Epidermal melanocyte (primary cell): ENCODE results near the gene LDLRAD4.
"Not testable (repeated sequence)": the region's sequence is repeated elsewhere in the genome, so short reads cannot be mapped to it uniquely, and the experiment has no call there.

ENCODE experiments used
- DNase-seq: peaks from one replicate; pipeline ENCODE4 v3.0.0; 2011; ENCODE audit warnings: low spot score; ENCODE audit not compliant: insufficient read length

Gene LDLRAD4

GRCh38 chr18:13584825-13585224, 366.3 kb downstream of the LDLRAD4 start:
- DNase-seq: no peak

GRCh38 chr18:13585379-13586153, 367.0 kb downstream of the LDLRAD4 start:
- no peak for DNase-seq

GRCh38 chr18:13587001-13587400, 368.4 kb downstream of the LDLRAD4 start:
- DNase-seq: no peak

GRCh38 chr18:13587477-13587876, 368.9 kb downstream of the LDLRAD4 start:
- DNase-seq: no peak

DNA sequence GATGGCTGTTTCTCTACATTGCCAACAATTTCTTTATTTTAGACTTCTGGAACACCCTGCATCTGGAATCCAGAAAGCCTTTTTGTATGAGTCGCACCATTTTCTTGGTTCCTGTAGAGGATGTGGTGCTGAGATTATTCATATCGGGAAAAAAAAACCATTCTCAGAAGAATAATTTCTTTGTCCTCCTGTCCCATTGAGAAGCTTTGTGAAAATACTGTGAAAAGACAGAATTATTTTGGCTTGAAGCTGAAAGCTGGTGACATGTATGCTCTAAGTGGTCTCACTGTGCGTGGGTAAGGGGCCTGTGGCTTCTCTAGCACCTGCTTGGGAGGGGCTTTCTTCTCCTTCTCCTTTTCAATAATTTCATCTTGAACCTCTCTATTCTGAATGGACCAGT, 369.4 kb downstream of the LDLRAD4 start:
- DNase-seq: no peak

GRCh38 chr18:13589316-13589715, 370.8 kb downstream of the LDLRAD4 start:
- DNase-seq: no peak

GRCh38 chr18:13589943-13590342, 371.4 kb downstream of the LDLRAD4 start:
- no peak for DNase-seq

GRCh38 chr18:13592246-13592645, 373.7 kb downstream of the LDLRAD4 start:
- DNase-seq: no peak

GRCh38 chr18:13594551-13594950, 376.0 kb downstream of the LDLRAD4 start:
- no peak for DNase-seq

GRCh38 chr18:13597068-13597467, 378.5 kb downstream of the LDLRAD4 start:
- no peak for DNase-seq

DNA sequence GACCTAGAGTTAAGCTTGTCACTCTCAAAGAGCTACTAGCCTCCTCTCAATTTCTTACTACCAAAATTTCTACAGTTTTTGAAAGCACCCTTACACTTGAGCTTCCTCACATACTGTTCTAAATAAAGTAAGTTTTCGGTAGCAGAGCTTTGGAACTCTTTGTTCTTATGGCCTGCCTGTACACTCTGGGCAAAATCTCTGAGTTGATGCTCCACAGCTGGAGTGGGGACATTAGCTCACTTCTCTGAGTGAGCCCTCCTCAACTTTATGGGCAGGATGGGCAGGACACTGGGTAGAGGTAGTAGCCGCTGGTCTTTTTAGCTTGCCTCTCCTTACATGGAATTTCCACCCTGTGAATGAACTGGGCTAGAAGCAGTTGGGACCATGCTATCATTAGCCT, 380.0 kb downstream of the LDLRAD4 start:
- no peak for DNase-seq

- no peak for DNase-seq
Observed at GRCh38 chr18:13599031-13599430, 380.5 kb downstream of the LDLRAD4 start.

DNA sequence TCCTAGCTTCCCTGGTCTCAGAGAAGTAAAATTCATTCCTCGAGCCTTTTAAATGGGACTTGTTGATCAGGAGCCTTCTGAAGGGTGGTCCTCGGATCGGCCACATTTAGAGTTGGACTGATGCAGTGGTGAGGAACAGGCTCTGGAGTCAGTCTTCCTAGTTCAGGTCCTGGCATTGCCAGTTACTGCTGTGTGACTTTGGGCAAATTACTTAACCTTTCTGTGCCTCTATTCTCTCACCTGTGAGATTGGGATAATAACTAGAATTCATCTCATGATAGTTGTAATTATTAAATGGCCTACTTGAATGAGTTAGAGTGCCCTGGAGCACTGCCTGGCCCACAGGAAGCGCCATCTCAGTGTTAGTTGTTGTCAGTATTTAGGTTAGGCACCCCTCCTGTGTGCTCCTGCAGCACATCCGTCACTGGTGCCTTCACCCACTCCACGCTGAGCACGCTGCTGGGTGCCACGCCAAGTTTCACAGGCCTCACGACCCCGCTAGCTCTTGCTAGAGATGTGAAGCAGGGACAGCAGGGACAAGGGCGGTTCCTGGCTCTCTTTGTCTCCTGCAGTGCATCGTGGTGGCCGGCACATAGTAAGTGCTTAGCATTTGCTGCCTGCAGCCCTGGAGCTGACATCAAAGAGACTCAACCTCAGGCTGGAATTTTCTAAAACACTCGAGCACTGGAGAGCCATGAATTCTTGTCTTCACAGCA, 384.9 kb downstream of the LDLRAD4 start:
- no peak for DNase-seq

DNA sequence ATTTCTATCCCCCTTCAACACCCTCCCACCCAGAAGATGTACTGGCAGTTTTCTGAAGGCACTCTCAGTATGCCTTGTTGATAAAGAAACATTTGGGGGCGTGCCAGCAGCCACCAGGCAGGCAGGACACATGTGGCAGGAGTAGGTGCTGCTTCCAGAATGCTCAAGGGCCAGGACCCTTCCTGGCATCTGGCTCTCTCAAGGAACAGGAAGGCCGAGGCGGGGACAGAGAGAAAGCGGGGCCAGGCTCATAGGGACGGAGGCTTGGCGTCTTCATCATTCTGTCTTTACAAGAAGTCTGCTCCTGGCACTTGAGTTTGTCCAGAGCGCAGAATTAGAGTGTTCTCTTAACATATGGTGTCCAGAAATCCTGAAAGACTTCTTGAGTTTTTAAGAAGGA, 386.2 kb downstream of the LDLRAD4 start:
- no peak for DNase-seq

GRCh38 chr18:13605477-13605876, 386.9 kb downstream of the LDLRAD4 start:
- DNase-seq: no peak

DNA sequence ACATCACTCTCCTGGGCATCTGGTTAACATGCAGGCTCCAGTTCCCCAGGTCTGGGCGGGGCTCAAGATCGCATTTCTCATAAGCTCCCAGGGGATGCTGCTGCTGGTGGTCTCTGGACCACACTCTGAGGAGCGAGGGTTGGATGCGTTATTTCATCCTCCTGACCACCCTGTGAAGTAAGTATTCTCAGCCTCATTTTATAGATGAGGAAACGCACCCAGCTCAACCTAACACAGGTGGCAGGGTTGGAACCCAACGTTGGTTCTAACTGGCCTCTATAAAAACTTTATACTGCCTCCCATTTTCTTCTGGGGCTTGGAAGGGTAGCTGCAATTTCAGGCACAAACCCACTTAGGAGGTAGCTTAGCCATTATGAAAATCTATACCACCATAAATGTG, 387.3 kb downstream of the LDLRAD4 start:
- no peak for DNase-seq

- no peak for DNase-seq
Observed at GRCh38 chr18:13606604-13607254, 388.2 kb downstream of the LDLRAD4 start.

DNA sequence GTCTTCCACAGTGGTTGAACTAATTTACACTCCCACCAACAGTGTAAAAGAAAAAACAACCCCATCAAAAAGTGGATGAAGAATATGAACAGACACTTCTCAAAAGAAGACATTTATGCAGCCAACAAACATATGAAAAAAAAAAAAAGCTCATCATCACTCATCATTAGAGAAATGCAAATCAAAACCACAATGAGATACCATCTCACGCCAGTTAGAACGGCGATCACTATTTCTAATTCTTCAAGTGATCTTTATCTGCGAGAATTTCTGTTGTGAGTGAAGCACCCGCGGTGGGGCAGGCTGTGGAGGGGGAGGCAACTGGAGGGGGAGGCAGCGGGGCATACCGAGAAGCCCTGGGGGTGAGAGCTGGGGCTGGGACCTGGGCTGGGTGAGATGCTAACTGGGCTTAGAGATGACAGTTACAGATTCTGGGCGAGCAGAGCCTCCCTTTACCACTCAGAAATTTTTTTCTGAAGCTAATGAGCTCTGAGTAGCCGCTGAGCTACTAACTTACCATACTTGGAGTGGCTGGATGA, 389.5 kb downstream of the LDLRAD4 start:
- not testable (repeated sequence) for DNase-seq

DNA sequence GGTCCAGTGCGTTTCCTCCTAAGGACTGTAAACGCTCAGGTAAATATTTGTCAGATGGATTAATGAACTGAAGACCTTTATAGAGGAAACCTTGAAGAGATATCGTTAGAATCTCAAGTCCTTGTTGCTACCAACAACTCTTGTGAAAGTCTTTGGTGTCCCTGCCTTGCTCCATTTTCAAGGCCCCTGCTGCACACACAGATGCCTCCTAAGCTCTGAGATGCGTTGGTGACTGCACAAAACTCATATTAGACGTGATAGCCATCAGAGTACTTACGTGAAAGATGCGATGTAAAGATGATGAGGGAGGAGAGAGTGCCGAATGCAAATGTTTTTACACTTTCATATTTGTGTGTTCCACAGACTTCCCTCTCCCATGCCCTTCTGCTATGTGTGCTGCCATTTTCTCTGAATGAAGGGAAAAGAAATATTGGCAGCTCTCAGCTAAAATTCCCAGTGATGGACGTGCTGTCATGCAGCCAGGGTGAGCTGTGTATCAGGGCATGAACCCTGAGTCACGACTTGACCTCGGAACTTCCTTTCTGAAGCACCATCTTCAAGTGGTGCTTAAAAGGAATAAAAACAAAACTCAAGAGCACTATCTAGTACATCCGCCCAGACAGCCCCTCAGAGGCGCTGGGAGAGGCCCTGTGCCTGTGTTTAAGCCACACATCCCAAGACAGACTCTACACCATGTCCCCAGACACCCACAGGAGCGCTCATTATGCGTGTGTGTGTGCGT, 390.4 kb downstream of the LDLRAD4 start:
- no peak for DNase-seq

GRCh38 chr18:13610555-13611141, 392.1 kb downstream of the LDLRAD4 start:
- no peak for DNase-seq

DNA sequence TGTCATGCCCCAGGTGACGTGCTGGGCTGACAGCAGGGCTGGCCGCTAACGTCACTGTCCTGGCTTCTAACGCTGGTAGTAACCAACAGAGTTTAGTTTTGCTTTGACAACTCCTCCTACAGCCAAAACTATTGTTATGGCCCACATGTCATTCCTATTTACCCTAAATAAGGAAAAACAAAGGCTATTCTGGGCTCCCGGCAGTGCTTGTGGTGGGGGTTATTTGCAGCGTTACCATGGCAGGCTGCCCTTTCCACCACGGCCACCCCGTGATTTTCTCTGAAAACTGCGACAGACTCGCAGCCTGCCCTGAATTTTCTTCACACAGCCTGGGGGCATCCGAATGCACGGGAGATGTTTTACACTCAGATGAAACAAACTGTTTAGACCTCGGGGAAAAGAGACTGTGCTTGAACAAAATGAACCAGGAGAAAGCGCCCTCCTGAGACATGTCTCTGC, 392.6 kb downstream of the LDLRAD4 start:
- DNase-seq: no peak
